GM18499 (cell line): ENCODE results near the gene KIF22.
"Not testable (repeated sequence)": the region's sequence is repeated elsewhere in the genome, so short reads cannot be mapped to it uniquely, and the experiment has no call there.

Source experiments
- ATAC-seq: cut with Tn5 transposase; IDR thresholded peaks from one replicate; pipeline ENCODE4 v1.9.1; 2021; ENCODE audit warnings: moderate number of reproducible peaks; ENCODE audit not compliant: insufficient read depth, unreplicated experiment

The KIF22 gene

DNA sequence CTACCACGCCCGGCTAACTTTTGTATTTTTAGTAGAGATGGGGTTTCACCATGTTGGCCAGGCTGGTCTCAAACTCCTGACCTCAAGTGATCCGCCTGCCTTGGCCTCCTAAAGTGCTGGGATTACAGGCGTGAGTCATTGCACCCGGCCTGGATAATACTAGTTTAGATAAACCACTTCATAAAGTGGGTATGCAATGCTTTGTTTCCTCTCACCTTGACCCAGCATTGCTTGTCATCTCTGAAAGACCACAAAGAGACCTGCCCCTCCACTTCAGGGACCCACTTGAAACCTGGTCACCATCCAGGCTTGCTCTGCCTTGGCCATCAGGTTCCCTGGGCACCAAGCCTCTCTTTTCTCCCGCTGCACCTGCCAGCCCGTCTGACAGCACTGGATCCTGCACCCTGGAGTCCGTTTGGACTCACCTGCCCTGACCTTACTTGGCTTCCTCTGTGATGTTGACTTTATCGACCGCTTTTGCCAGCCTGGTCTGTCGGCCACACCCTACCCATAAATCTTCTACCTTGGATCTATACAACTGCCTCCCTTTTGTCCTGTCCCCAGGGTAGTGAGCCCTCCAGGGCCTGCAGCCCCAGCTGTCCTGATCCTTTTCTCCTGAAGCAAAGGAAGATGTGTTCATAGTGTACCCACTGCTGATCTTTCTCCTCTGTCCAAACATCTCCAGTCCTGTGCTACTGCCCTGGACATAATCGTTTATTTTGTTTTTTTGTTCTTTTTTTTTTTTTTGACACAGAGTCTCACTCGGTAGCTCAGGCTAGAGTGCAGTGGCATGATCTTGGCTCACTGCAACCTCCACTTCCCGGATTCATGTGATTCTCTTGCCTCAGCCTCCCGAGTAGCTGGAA lies 25.2 kb upstream of the KIF22 start:
- ATAC-seq = no peak

DNA sequence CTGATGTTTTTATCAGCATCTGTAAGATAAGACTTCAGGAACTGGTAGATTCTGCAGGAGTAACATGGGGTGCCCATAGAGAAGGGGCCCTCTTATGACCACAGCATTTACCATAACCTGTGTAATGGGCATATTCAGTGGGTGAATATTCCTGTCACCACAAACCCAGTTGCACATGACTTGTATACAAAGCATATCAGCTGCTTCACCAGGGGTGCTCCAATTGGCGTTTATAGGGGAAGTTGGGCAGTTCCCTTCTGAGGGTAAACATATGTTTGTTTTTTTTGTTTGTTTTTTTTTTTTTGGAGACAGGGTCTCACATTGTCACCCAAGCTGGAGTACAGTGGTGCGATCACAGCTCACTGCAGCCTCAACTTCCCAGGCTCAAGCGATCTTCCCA lies 24.0 kb upstream of the KIF22 start:
- ATAC-seq = no peak

- no peak for ATAC-seq
These were observed 23.5 kb upstream of the KIF22 start for GRCh38 chr16:29767062-29767461.

DNA sequence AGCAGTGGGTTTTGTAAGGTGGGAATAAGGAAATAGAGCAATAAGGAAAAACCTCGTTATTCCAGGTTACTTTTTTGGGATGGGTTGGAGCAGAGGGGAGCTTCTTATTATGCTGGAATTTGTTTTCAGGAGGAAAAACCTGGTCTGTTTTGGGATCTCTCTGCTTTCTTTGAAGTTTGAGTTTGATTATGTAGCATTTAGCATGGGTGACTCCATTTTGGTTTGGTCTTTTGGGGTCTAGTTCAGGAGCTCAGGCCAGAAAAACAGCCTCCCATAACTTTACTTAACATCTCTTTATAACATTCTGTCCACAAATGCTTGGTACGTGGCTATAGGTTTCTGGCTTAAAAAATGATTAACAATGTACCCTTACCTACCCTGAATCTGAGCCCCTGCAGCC lies 21.0 kb upstream of the KIF22 start:
- no peak for ATAC-seq

GRCh38 chr16:29770250-29770929 lies 20.2 kb upstream of the KIF22 start:
- ATAC-seq = no peak

DNA sequence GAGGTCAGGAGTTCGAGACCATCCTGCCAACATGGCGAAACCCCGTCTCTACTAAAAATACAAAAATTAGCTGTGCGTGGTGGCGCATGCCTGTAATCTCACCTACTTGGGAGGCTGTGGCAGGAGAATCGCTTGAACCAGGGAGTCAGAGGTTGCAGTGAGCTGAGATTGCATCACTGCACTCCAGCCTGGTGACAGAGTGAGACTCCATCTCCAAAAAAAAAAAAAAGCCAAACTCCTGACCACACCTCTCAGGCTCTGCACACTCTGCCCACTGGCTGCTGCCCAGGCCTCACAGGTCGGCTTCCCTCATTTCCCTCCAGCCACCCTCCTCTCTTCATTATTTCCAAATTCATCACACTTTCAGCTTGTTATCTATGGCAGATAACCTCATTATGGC lies 18.2 kb upstream of the KIF22 start:
- ATAC-seq = not testable (repeated sequence)

DNA sequence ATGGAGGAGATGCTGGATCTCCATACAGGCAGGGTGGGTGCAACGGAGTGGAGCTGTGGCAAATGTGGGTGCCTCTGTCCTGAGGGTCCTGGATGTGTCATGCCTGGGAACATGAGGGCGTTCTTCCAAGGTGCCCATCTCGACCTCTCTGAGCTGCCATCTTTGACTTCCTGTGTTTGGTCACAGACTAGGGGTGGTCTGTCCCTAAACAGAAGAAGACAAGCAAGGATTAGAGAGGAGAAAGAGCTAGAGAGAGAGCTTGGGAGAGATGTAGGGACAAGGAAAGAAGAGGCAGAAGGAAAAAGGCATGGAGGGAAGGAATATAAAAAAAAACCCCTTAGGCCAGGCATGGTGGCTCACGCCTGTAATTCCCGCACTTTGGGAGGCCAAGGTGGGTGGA lies 15.8 kb upstream of the KIF22 start:
- no peak for ATAC-seq

GRCh38 chr16:29775742-29776408 lies 14.7 kb upstream of the KIF22 start:
- no peak for ATAC-seq

DNA sequence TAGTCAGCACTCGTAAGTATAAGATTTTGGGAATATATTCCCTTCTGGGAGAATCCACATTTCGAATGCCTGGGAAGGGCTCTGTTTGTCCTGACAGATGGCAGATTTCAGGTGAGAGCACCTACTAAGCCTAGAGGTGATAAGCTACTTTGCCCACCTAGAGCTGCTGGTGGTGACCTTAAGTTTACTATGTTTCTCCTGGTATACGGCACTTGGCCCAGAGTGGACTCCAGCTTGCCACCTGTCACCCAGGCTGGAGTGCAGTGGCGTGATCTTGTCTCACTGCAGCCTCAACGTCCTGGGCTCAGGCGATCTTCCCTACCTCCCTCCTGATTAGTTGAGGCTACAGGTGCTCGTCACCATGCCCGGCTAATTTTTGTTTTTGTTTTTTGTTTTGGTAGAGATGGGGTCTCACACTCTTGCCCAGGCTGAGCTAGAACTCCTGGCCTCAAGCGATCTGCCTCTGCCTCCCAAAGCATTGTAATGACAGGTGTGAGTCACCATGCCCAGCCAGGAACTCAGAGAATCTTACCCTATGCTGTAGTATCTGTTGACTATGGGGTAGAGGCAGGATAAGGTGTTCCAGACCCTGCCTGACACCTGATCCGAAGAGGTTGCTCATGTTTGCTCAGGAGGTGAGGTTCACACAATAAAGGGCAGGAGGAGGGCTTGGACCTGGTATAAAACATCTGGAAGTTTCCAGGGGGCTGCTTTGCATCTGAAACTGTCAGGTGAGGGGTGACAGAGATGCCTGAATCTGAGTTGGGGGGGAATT lies 12.8 kb upstream of the KIF22 start, which contains the start of gene ZG16:
Gene ZG16, plus strand, starts transcription at position 681 of the 775 bp plus-strand sequence. CDS start 1,011 bp downstream, outside the sequence.
- ATAC-seq = no peak

DNA sequence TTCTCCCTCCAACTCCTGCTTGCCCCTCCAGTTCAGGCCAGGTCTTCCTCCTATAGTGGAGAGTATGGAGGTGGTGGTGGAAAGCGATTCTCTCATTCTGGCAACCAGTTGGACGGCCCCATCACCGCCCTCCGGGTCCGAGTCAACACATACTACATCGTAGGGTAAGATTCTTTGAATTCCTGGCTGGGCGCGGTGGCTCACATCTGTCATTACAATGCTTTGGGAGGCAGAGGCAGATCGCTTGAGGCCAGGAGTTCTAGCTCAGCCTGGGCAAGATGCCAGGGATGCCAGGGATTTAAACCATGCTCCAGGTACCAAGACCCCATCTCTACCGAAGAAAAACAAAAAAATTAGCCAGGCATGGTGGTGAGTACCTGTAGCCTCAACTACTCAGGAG lies 11.1 kb upstream of the KIF22 start:
- ATAC-seq = no peak

DNA sequence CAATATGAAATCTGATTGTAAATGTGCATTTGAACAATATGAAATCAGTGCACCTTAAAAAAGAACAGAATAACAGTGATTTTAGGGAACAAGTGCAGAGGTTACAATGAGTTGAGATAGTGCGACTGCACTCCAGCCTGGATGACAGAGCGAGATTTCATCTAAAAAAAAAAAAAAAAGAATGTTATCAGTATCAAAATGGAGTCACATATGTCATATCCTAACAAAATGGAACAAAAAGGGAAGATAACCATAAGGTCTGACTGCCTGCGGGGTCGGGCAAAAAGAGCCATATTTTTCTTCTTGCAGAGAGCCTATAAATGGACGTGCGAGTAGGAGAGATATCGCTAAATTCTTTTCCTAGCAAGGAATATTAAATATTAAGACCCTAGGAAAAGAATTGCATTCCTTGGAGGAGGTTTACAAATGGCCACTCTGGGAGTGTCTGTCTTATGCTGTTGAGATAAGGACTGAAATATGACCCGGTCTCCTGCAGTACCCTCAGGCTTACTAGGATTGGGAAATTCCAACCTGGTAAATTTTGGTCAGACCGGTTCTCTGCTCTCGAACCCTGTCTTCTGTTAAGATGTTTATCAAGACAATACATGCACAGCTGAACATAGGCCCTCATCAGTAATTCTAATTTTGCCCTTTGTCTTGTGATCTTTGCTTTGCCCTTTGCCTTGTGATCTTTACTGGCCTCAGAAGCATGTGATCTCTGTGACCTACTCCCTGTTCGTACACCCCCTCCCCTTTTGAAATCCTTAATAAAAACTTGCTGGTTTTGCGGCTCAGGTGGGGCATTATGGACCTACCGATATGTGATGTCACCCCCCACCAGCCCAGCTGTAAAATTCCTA lies 7.2 kb upstream of the KIF22 start:
- ATAC-seq = not testable (repeated sequence)

DNA sequence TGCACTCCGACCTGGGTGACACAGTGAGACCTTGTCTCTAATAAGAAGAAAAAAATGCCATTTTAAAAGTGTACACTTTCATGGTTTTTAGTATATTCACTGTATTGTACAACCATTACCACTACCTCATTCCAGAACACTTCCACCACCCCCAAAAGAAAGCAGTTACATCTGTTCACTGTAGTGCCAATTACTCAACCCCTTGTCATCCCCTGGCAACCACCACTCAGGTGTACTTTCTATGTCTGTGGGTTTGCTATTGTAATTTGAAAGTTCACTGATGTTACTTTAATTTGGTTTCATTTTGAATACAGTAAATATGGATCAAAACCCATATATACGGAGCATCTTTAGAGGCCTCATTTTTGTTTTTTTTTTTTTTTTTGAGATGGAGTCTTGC lies 6.4 kb upstream of the KIF22 start:
- ATAC-seq = no peak

GRCh38 chr16:29784901-29785500 lies 5.5 kb upstream of the KIF22 start:
- no peak for ATAC-seq

DNA sequence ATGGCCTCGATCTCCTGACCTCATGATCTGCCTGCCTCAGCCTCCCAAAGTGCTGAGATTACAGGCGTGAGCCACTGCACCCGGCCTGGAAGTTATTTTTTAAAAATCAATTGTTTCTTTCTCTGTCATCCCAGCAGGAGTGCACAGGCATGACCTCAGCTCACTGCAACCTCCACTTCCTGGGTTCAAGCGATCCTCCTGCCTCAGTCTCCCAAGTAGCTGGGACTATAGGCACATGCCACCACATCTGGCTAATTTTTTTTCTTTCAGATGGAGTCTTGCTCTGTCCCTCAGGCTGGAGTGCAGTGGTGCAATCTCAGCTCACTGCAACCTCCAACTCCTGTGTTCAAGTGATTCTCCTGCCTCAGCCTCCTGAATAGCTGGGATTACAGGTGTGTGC lies 3.4 kb upstream of the KIF22 start:
- ATAC-seq = not testable (repeated sequence)

DNA sequence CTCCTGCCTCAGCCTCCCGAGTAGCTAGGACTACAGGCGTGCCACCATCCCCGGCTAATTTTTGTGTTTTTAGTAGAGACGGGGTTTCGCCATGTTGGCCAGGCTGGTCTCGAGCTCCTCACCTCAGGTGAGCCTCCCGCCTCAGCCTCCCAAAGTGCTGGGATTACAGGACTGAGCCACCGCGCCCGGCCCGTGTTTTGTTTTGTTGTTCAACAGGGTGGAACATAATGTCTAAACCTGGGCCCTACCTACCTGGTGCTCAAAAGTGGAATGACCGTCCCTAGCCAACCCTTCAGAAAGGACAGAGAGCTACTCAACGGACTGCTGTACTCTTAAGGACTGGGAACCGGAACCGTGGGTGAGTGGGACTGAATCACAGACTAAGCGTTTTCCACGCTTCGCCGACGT lies 772 bp upstream of the KIF22 start:
- no peak for ATAC-seq

- ATAC-seq = no peak
These were observed 646 bp downstream of the KIF22 start for GRCh38 chr16:29790949-29791844.

- no peak for ATAC-seq
These were observed 1.6 kb downstream of the KIF22 start for GRCh38 chr16:29791845-29792807.
